Right lobe of liver (tissue), 4 donors: Measurements from ENCODE around the gene TNFRSF14.

Experiments used
- CTCF ChIP-seq, 4 donors: fragments of 200-600 bp in 3 of 4; fragments of 450-650 bp in 1 of 4; IDR thresholded peaks; one replicate each; pipeline versions ENCODE4 v1.5.1 to v1.8.0; 2016 to 2022; ENCODE audit warnings: antibody characterized with exemption in 4 of 4, mild to moderate bottlenecking in 2 of 4
- POLR2A ChIP-seq: fragments of 450-650 bp; IDR thresholded peaks from one replicate; pipeline ENCODE4 v1.6.1; 2017; ENCODE audit warnings: antibody characterized with exemption, mild to moderate bottlenecking
- donor health status: DM: no; HTN: no; CAD: no.
- donor health status: DM: no; HTN: no; CAD: no.
- donor health status: DM: no; HTN: yes; CAD: no.

DNA sequence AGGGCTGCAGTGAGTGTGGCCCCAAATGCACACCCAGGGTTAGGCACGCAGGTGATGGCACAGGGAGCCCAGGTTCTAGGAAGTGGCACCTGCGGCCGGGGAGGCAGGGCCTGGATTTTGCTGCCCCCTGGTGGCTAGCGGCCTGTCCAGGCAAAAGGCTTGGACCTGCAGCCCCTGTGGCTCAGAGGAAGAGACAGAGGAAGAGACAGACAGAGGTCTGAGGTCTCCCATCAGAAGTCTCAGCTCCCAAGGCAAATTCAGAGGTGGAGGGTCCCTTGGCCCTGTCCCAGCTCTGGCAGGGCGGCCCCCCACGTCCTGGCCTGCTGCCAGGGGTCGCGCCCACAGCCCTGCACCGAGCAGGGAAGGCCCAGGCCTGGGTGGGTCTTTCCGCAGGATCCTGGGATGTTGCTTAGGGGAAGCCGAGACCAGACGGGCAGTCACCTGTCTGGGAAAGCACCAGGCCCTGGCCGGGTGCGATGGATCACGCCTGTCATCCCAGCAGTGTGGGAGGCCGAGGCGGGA, 8.0 kb upstream of the TNFRSF14 start:
- TF ChIP-seq CTCF (IDR thresholded peaks at IDR 0.05): peak; percentile 92 to 99 (median 98)
- TF ChIP-seq POLR2A: peak; percentile 18
